ENCODE measurements around the gene RCN2. TPM values are rescaled to one million over a fixed set of nuclear protein-coding genes. Genes with fewer than 3 reads are reported as not detected.

Gene RCN2
- total and polyA plus RNA-seq, 2 of the 8 experiments (the other 6 are each of a cell fraction or from before 2014, with no cell fraction given) = 65.6 to 137 TPM

DNA sequence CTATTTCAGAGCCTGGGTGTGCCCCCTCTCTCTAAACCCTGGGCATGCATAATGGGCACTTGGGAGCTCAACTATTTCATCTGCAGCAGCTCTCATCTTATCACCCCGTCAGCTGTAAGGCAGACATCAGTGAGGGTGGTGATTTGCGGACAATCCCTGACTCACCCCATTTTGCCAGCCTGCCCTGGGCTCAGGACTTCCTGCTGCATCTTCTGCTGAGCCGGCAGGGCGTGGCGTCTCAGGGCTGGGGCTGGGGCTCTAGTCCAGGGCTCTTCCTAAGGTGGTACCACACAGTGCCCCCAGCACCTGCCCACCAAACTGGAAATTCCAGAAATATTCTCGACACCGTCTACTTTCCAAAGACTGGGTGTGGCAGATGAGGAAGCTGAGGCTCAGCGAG, 62.5 kb downstream of the RCN2 start:
- POLR2A ChIA-PET (ENCODE audit: partially characterized antibody) = no interaction called here
- H2BK5ac ChIP-seq (ENCODE audit: low read depth, low read length) = no peak overlapping the region

More for the DNA sequence above, 62.5 kb downstream of the RCN2 start:
- TF ChIP-seq BACH1 (IDR thresholded peaks at IDR 0.05; ENCODE audit: low read length) (no peak), HDAC6 (IDR thresholded peaks at IDR 0.05; ENCODE audit: low read depth, low read length) (no peak), CEBPB (IDR thresholded peaks at IDR 0.05; ENCODE audit: low read depth, low read length) (no peak), ASH2L (IDR thresholded peaks at IDR 0.05; ENCODE audit: low read length) (no peak), YY1 (IDR thresholded peaks at IDR 0.05; ENCODE audit: low read depth, low read length) (no peak), NRF1 (IDR thresholded peaks at IDR 0.05; ENCODE audit: low read depth, low read length) (no peak)
- Histone ChIP-seq H3K27ac (ENCODE audit: low read depth, low read length) (no peak overlapping the region), H3K23ac (ENCODE audit: insufficient read length) (no peak overlapping the region), H3K9ac (replicated peaks in 1 of 4; ENCODE audit: extremely low read depth in 1 of 4, low read depth in 3 of 4, low read length in 3 of 4) (no peak overlapping the region), H2AK5ac (ENCODE audit: low read depth, low read length) (no peak overlapping the region), H4K5ac (ENCODE audit: insufficient read length, low read depth, low read length) (no peak overlapping the region), H2BK12ac (ENCODE audit: low read depth, low read length) (no peak overlapping the region), H3K14ac (ENCODE audit: insufficient read length) (no peak overlapping the region), H3K4me1 (replicated peaks in 1 of 4; ENCODE audit: control insufficient read depth in 3 of 4, insufficient read depth in 4 of 4, low read length in 3 of 4) (no peaks in the 10 kb centered on the region; a peak in 1 of 7 replicates), H3K18ac (ENCODE audit: extremely low read depth, low read length) (no peak overlapping the region), H3K9me3 (ENCODE audit: insufficient read depth in 2 of 2, low read depth in 1 of 2, low read length in 1 of 2) (no peaks in the 10 kb centered on the region), H3K27me3 (replicated peaks in 1 of 4; ENCODE audit: control insufficient read depth in 3 of 4, extremely low read depth in 1 of 4, insufficient read depth in 3 of 4, low read length in 3 of 4) (no peaks in the 10 kb centered on the region; a peak in 1 of 7 replicates), H3K36me3 (ENCODE audit: control insufficient read depth in 2 of 4, insufficient read depth in 4 of 4, low read length in 3 of 4) (no peaks in the 10 kb centered on the region), H2BK15ac (ENCODE audit: low read length) (no peak overlapping the region), H2BK20ac (ENCODE audit: low read length) (no peak overlapping the region), H4K91ac (replicated peaks; ENCODE audit: insufficient read length, low read length) (no peak overlapping the region), H3K4ac (replicated peaks; ENCODE audit: insufficient read length, low read depth, low read length) (no peak overlapping the region), H4K20me1 (replicated peaks in 1 of 2; ENCODE audit: control insufficient read depth in 1 of 2, insufficient read depth in 2 of 2, low read length in 2 of 2) (no peaks in the 10 kb centered on the region), H4K8ac (ENCODE audit: extremely low read depth, insufficient read depth, low read length) (no peak overlapping the region), H3K79me1 (ENCODE audit: low read depth, low read length) (no peaks in the 10 kb centered on the region), H3K56ac (replicated peaks; ENCODE audit: insufficient read length, low read depth, low read length) (no peak overlapping the region), H3K79me2 (ENCODE audit: control insufficient read depth in 1 of 2, insufficient read depth in 2 of 2, low read length in 2 of 2) (no peaks in the 10 kb centered on the region), H3K4me2 (ENCODE audit: insufficient read depth in 1 of 2, low read depth in 2 of 2, low read length in 2 of 2) (no peak overlapping the region), H2BK120ac (replicated peaks; ENCODE audit: low read depth, low read length) (no peak overlapping the region), H2AFZ (ENCODE audit: low read length) (no peak overlapping the region), H3K23me2 (ENCODE audit: low read depth, low read length) (no peaks in the 10 kb centered on the region), H3K4me3 (ENCODE audit: extremely low read depth in 1 of 4, insufficient read depth in 2 of 4, low read depth in 3 of 4, low read length in 4 of 4) (no peak overlapping the region)
- DNase-seq (ENCODE audit: low read depth in 1 of 2, low spot score in 2 of 2) (no peak), FAIRE-seq (no peak)
- WGBS, 2 experiments (ENCODE audit: extremely low coverage in 1 of 2, insufficient coverage in 1 of 2, insufficient read length in 1 of 2, insufficient replicate concordance in 2 of 2, low coverage in 1 of 2, low lambda C conversion rate in 2 of 2, missing lambda C conversion rate in 1 of 2) = 87% methylated on average over 8 of the region's 8 CpGs; no CpG with 5 or more reads in 1 of the 2 experiments
- CTCF ChIA-PET (ENCODE audit: partially characterized antibody) = interaction anchor here (0.9 to 6.2 kb wide), 3 partner anchors 19 to 550 kb away, joined by 3 to 43 read pairs (median 18); no protein-coding TSS in a partner anchor

Data from H1 (cell line).